Measurements from ENCODE around the gene TPCN1.

DNA sequence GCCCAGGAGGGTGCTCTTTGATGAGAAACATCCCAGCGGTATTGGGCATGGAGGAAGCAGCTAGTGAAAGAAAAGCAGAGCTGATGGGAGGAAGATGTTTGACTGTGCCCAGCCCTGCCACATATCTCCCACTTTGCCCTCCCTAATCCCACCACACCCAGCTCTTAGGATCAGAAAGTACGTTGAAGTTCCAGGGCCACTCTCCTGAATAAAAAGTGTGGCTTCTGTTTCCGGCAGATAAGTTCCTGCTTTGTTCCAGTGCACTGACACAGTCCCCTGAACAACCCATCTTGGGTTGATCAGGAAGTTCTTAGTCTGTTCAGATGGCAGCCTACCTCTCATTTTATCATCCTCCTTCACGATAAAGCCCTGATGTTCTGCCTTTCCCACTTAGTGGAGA lies 16.5 kb downstream of the TPCN1 start:
- TF ChIP-seq ZNF768 (tag by site-specific recombination; IDR thresholded peaks at IDR 0.05) (no peak), ZBTB20 (tag by site-specific recombination; IDR thresholded peaks at IDR 0.05) (no peak), ZFP37 (tag by site-specific recombination; IDR thresholded peaks at IDR 0.05) (no peak), ZNF140 (tag by site-specific recombination; IDR thresholded peaks at IDR 0.05) (no peak), ZNF473 (tag by site-specific recombination; IDR thresholded peaks at IDR 0.05) (no peak), ZBTB8A (tag by site-specific recombination; IDR thresholded peaks at IDR 0.05) (no peak)
- TF ChIP-seq, protein P1, sequence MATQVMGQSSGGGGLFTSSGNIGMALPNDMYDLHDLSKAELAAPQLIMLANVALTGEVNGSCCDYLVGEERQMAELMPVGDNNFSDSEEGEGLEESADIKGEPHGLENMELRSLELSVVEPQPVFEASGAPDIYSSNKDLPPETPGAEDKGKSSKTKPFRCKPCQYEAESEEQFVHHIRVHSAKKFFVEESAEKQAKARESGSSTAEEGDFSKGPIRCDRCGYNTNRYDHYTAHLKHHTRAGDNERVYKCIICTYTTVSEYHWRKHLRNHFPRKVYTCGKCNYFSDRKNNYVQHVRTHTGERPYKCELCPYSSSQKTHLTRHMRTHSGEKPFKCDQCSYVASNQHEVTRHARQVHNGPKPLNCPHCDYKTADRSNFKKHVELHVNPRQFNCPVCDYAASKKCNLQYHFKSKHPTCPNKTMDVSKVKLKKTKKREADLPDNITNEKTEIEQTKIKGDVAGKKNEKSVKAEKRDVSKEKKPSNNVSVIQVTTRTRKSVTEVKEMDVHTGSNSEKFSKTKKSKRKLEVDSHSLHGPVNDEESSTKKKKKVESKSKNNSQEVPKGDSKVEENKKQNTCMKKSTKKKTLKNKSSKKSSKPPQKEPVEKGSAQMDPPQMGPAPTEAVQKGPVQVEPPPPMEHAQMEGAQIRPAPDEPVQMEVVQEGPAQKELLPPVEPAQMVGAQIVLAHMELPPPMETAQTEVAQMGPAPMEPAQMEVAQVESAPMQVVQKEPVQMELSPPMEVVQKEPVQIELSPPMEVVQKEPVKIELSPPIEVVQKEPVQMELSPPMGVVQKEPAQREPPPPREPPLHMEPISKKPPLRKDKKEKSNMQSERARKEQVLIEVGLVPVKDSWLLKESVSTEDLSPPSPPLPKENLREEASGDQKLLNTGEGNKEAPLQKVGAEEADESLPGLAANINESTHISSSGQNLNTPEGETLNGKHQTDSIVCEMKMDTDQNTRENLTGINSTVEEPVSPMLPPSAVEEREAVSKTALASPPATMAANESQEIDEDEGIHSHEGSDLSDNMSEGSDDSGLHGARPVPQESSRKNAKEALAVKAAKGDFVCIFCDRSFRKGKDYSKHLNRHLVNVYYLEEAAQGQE (tag by site-specific recombination; IDR thresholded peaks at IDR 0.05), result no peak
- TF ChIP-seq, protein P2, sequence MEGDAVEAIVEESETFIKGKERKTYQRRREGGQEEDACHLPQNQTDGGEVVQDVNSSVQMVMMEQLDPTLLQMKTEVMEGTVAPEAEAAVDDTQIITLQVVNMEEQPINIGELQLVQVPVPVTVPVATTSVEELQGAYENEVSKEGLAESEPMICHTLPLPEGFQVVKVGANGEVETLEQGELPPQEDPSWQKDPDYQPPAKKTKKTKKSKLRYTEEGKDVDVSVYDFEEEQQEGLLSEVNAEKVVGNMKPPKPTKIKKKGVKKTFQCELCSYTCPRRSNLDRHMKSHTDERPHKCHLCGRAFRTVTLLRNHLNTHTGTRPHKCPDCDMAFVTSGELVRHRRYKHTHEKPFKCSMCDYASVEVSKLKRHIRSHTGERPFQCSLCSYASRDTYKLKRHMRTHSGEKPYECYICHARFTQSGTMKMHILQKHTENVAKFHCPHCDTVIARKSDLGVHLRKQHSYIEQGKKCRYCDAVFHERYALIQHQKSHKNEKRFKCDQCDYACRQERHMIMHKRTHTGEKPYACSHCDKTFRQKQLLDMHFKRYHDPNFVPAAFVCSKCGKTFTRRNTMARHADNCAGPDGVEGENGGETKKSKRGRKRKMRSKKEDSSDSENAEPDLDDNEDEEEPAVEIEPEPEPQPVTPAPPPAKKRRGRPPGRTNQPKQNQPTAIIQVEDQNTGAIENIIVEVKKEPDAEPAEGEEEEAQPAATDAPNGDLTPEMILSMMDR (tag by site-specific recombination; IDR thresholded peaks at IDR 0.05), result no peak
- TF ChIP-seq, protein P3, sequence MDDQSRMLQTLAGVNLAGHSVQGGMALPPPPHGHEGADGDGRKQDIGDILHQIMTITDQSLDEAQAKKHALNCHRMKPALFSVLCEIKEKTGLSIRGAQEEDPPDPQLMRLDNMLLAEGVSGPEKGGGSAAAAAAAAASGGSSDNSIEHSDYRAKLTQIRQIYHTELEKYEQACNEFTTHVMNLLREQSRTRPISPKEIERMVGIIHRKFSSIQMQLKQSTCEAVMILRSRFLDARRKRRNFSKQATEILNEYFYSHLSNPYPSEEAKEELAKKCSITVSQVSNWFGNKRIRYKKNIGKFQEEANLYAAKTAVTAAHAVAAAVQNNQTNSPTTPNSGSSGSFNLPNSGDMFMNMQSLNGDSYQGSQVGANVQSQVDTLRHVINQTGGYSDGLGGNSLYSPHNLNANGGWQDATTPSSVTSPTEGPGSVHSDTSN (CRISPR knock-in tag; IDR thresholded peaks at IDR 0.05), result no peak

Measured in HEK293 (cell line).